ENCODE results near the gene DAND5. TPM values are rescaled to one million over a fixed set of nuclear protein-coding genes. Genes with fewer than 3 reads are reported as not detected.

DAND5 gene
- total and polyA plus RNA-seq, 8 donors, result 0.13 to 0.54 (median 0.30) TPM; not detected in 1

DNA sequence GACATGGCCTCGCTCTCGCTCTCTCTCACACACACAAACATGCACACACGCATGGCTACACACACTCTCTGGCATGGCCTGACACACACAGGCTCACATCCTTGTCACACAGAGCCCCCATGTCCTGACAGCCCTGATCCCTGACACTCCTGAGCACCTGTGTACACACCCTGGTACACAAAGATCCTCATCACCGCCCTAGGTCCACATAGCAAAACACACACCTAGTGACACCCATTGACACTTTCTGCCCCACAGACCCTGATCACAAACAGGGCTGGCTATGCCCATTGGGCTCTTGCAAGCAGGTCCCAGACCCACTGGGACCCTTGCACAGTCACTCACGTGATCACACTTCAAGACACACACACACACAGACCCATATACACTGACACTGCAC lies 21.9 kb downstream of the DAND5 start:
- ATAC-seq (no peak), DNase-seq (no peak)
- no peak overlapping the region for H3K4me3 ChIP-seq
- intact Hi-C loops (cut with DNase I), result loop anchor here in 1 of 2 donors (10.0 kb wide), 1 partner anchor 64 kb away; no protein-coding TSS in a partner anchor
- TF ChIP-seq, protein P1, sequence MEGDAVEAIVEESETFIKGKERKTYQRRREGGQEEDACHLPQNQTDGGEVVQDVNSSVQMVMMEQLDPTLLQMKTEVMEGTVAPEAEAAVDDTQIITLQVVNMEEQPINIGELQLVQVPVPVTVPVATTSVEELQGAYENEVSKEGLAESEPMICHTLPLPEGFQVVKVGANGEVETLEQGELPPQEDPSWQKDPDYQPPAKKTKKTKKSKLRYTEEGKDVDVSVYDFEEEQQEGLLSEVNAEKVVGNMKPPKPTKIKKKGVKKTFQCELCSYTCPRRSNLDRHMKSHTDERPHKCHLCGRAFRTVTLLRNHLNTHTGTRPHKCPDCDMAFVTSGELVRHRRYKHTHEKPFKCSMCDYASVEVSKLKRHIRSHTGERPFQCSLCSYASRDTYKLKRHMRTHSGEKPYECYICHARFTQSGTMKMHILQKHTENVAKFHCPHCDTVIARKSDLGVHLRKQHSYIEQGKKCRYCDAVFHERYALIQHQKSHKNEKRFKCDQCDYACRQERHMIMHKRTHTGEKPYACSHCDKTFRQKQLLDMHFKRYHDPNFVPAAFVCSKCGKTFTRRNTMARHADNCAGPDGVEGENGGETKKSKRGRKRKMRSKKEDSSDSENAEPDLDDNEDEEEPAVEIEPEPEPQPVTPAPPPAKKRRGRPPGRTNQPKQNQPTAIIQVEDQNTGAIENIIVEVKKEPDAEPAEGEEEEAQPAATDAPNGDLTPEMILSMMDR (IDR thresholded peaks at IDR 0.05), result no peak
- H3K36me3 ChIP-seq, result no peaks in the 10 kb centered on the region
- peaks cover 3 to 4% of the 10 kb centered on the region in 2 donors for H3K4me1 ChIP-seq
- H3K27ac ChIP-seq, result no peak overlapping the region
- peaks cover 0 to 12% of the 10 kb centered on the region in 2 donors for H3K27me3 ChIP-seq
- no peaks in the 10 kb centered on the region for H3K9me3 ChIP-seq

DNA sequence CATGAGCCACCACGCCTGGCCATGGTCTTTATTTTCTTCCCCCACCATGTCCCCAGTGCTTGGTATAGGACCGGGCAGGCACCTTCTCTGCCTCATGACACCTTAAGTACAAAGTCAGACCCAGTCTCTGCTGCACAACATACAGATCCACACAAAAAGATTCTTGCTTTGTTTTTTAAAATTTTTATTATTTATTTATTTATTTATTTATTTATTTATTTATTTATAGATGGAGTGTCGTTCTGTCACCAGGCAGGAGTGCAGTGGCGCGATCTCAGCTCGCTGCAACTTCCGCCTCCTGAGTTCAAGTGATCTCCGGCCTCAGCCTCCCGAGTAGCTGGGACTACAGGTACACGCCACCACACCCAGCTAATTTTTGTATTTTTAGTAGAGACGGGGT lies 23.4 kb downstream of the DAND5 start:
- H3K36me3 ChIP-seq, result no peaks in the 10 kb centered on the region
- ATAC-seq (no peak), DNase-seq (no peak)
- intact Hi-C loops (cut with DNase I), result loop anchor here in 1 of 2 donors (10.0 kb wide), 1 partner anchor 62 kb away; no protein-coding TSS in a partner anchor
- H3K4me3 ChIP-seq, result no peak overlapping the region
- H3K27ac ChIP-seq, result no peak overlapping the region
- TF ChIP-seq, protein P1 (IDR thresholded peaks at IDR 0.05), result no peak
- H3K27me3 ChIP-seq, result peaks cover 0 to 23% of the 10 kb centered on the region in 2 donors
- peaks cover 8 to 19% of the 10 kb centered on the region in 2 donors for H3K4me1 ChIP-seq
- no peaks in the 10 kb centered on the region for H3K9me3 ChIP-seq

DNA sequence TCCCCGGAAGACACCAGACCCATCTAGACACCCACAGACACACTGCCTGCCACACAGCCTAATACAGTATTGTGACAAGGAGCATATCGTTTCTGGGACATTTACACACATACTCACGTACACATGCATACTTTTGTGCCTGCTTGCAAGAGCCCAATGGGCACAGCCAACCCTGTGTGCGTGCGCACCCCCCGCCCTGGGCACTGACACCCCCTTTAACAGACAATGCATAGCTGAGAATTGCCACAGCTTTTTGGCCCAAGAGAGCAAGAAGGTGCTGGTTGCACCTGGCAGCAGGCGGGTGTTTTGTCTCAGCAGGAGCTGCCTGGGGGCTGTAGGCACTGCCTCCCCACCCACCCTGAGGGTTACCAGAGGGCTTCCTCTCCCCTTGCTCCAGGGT lies 24.2 kb downstream of the DAND5 start:
- intact Hi-C loops (cut with DNase I), result loop anchor here in 1 of 2 donors (10.0 kb wide), 1 partner anchor 61 kb away; no protein-coding TSS in a partner anchor
- ATAC-seq (no peak), DNase-seq (no peak)
- no peak overlapping the region for H3K4me3 ChIP-seq
- peaks cover 0 to 23% of the 10 kb centered on the region in 2 donors for H3K27me3 ChIP-seq
- TF ChIP-seq, protein P1 (IDR thresholded peaks at IDR 0.05), result no peak
- H3K27ac ChIP-seq, result no peak overlapping the region
- no peaks in the 10 kb centered on the region for H3K9me3 ChIP-seq
- H3K4me1 ChIP-seq, result peaks cover 8 to 26% of the 10 kb centered on the region in 2 donors
- no peaks in the 10 kb centered on the region for H3K36me3 ChIP-seq

DNA sequence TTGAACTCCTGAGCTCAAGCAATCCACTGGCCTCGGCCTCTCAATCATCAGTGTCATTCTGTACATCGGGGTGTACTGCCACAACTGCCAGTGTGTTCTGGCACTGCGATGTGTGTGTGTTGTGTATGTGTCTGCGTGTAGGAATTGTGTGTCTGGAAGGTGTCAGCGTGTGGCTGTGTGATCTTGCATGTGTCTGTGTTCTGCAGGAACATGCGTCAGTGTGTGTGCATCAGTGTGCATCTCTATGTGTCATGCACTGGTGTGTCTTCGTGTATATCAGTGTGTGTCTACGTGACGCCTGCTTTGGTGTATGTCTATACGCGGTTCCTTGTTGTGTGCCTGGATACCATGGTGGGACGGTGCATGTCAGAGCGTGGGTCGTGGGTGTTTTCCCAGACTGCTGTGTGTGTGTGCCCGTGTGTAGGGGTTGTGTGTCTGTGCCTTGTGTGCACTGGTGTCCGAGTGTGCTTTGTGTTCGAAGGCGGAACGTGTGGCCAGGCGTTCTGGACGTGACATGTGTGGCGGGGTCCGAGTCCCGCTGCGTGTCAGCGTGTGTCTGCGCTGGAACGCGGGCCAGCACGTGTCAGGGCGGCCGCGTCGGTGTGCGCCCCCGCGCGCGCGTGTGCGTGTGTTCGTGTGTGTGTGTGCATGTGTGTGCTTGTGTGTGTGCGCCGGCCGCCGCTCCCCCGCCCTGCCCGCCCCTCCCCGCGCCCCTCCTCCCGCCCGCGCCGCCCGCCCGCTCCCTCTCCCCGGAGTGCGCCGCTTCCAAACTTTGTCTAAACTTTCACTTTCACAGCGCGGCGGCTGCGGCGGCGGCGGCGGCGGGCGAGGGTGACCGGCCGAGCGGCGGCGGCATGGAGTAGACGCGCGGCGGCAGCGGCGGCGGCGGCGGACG lies 25.6 kb downstream of the DAND5 start, which contains the start of gene NFIX:
NFIX (plus strand) TSS at position 775 of the 895 bp plus-strand sequence. CDS start 363 bp downstream, outside the sequence.
- H3K27me3 ChIP-seq, result peaks cover 0 to 23% of the 10 kb centered on the region in 2 donors
- H3K4me1 ChIP-seq, result peaks cover 11 to 26% of the 10 kb centered on the region in 2 donors
- ATAC-seq (peak; percentile 23), DNase-seq (peak in 3 of 4 donors; percentile 64 to 88 (median 69))
- H3K27ac ChIP-seq, result peak within 1 kb of the TSS; percentile 81 to 84
- no peaks in the 10 kb centered on the region for H3K9me3 ChIP-seq
- TF ChIP-seq, protein P1 (IDR thresholded peaks at IDR 0.05), result no peak
- H3K36me3 ChIP-seq, result peaks cover 0 to 4% of the 10 kb centered on the region in 2 donors
- intact Hi-C loops (cut with DNase I), result loop anchor here in 1 of 2 donors (10.0 kb wide), 1 partner anchor 60 kb away; no protein-coding TSS in a partner anchor
- peak within 1 kb of the TSS; percentile 61 to 63 for H3K4me3 ChIP-seq
